Gastrocnemius medialis (tissue), 4 donors: ENCODE measurements around the gene NFAT5. TPM values are rescaled to one million over a fixed set of nuclear protein-coding genes. Genes with fewer than 3 reads are reported as not detected.

Source experiments
- ATAC-seq, 2 donors: fragments of 150-250 bp; one replicate each; pipeline ENCODE4 v1.9.1; 2016
- DNase-seq, 2 donors: peaks; one replicate each; pipeline ENCODE4 v3.0.0-alpha.2; 2019
- H3K27ac ChIP-seq, 4 donors: fragments of 200-600 bp; sonication (generic); 1 replicate in 1 of 4; 2 replicates in 3 of 4; pipeline ENCODE4 v1.5.1; 2016 to 2018; ENCODE audit warnings: mild to moderate bottlenecking in 2 of 4, moderate library complexity in 1 of 4
- H3K27me3 ChIP-seq, 3 donors: fragments of 200-600 bp; sonication (generic) in 2 of 3; 1 replicate in 1 of 3; 2 replicates in 2 of 3; pipeline versions ENCODE4 v1.5.1 to v1.6.0; 2016 to 2019; ENCODE audit warnings: mild to moderate bottlenecking in 1 of 3, moderate library complexity in 1 of 3
- H3K36me3 ChIP-seq, 2 donors: fragments of 200-600 bp; sonication (generic) in 1 of 2; one replicate each; pipeline ENCODE4 v1.5.1; 2017 to 2018
- H3K4me1 ChIP-seq, 2 donors: fragments of 200-600 bp; sonication (generic) in 1 of 2; one replicate each; pipeline ENCODE4 v1.5.1; 2016 to 2017; ENCODE audit warnings: mild to moderate bottlenecking in 2 of 2
- H3K4me3 ChIP-seq, 4 donors: fragments of 200-600 bp; sonication (generic) in 3 of 4; 1 replicate in 1 of 4; 2 replicates in 3 of 4; pipeline ENCODE4 v1.5.1; 2016 to 2019; ENCODE audit warnings: mild to moderate bottlenecking in 2 of 4
- H3K9me3 ChIP-seq, 3 donors: fragments of 200-600 bp; sonication (generic) in 2 of 3; 1 replicate in 1 of 3; 2 replicates in 2 of 3; pipeline ENCODE4 v1.5.1; 2016 to 2019
- POLR2A ChIP-seq, 2 donors: fragments of 450-650 bp; IDR thresholded peaks; one replicate each; pipeline ENCODE4 v1.6.1; 2017; ENCODE audit warnings: antibody characterized with exemption in 2 of 2, mild to moderate bottlenecking in 2 of 2, moderate library complexity in 2 of 2
- in situ Hi-C, 4 donors: fragments of 200-750 bp; cut with MboI; loops; one replicate each; pipeline versions ENCODE4 v1.15.0 to v1.8.0; 2017; ENCODE audit warnings: low sequenced_read_pairs in 4 of 4
- intact Hi-C: fragments of 100-400 bp; cut with DNase I; formaldehyde crosslinking; loops from one replicate; pipeline ENCODE4 v1.15.1; 2023; ENCODE audit warnings: low total_unique reads
- microRNA counts, 2 donors: library from miRNA; unstranded; fragments of <30 nt; microRNA quantifications; one replicate each; lab custom pipeline; 2016
- microRNA-seq, 2 donors: library from miRNA; unstranded; fragments of <30 nt; microRNA quantifications; one replicate each; pipeline ENCODE4, GENCODE V29; 2016; ENCODE audit warnings: borderline replicate concordance in 2 of 2
- total RNA-seq, 4 donors: library from RNA; depleted of rRNA; stranded (reverse); fragments of >200 nt; gene quantifications; one replicate each; pipeline versions ENCODE4 v1.1.0 to v1.2.3, GENCODE V29; 2016
- TF ChIP-seq, protein P1 (sequence below), 5 experiments: fragments of 450-650 bp in 3 of 5; fragments of 200-600 bp in 2 of 5; sonication (generic) in 2 of 5; IDR thresholded peaks in 4 of 5; conservative IDR thresholded peaks in 1 of 5; 1 replicate in 4 of 5; 2 replicates in 1 of 5; pipeline ENCODE4 v1.5.1; 2016 to 2019; ENCODE audit warnings: antibody characterized with exemption in 5 of 5, mild to moderate bottlenecking in 3 of 5, moderate library complexity in 3 of 5

The NFAT5 gene
- total RNA-seq, 4 donors from 2014 or later, result 14.4 to 34.2 (median 18.4) TPM

DNA sequence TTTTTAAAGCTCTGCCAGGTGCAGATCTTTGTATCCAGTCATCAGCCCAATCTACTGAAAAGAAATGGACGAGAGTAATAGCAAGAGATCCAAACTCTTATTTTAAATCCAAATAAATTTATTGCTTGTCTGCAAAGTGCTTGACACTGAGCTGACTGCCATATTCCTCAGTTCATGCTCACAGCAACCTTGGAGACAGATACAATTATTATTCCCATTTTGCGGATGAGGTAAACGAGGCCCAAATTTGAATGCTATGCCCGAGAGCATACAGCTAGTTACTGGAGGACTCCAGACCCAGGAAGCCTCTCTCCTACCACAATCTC is 188.3 kb downstream of the NFAT5 start:
- in situ Hi-C loops, result loop anchor here (5.0 to 25.0 kb wide), 6 partner anchors 37 to 367 kb away; partner anchors contain the start of gene TERF2 (in 1 of the 4)
- peak overlapping the region; percentile 77 to 95 (median 90) for H3K4me3 ChIP-seq
- intact Hi-C loops, result loop anchor here (1.0 to 2.0 kb wide), 2 partner anchors 27 to 45 kb away; partner anchors contain the start of gene NQO1
- no peaks in the 10 kb centered on the region for H3K9me3 ChIP-seq
- H3K27me3 ChIP-seq, result no peaks in the 10 kb centered on the region
- DNase-seq (no peak), ATAC-seq (no peak)
- H3K36me3 ChIP-seq, result peaks cover 0 to 35% of the 10 kb centered on the region in 2 donors
- peaks cover 12 to 16% of the 10 kb centered on the region in 2 donors for H3K4me1 ChIP-seq
- TF ChIP-seq, protein P1, sequence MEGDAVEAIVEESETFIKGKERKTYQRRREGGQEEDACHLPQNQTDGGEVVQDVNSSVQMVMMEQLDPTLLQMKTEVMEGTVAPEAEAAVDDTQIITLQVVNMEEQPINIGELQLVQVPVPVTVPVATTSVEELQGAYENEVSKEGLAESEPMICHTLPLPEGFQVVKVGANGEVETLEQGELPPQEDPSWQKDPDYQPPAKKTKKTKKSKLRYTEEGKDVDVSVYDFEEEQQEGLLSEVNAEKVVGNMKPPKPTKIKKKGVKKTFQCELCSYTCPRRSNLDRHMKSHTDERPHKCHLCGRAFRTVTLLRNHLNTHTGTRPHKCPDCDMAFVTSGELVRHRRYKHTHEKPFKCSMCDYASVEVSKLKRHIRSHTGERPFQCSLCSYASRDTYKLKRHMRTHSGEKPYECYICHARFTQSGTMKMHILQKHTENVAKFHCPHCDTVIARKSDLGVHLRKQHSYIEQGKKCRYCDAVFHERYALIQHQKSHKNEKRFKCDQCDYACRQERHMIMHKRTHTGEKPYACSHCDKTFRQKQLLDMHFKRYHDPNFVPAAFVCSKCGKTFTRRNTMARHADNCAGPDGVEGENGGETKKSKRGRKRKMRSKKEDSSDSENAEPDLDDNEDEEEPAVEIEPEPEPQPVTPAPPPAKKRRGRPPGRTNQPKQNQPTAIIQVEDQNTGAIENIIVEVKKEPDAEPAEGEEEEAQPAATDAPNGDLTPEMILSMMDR (IDR thresholded peaks at IDR 0.05 in 4 of 5, conservative IDR thresholded peaks at IDR 0.05 in 1 of 5), result no peak
- no peak for TF ChIP-seq POLR2A (IDR thresholded peaks at IDR 0.05)
- H3K27ac ChIP-seq, result peak overlapping the region; percentile 75 to 86 (median 78)

MicroRNA genes within 50 kb of the gene (microRNA counts, 767-probe panel; counts per million panel counts)
- microRNA hsa-miR-1538 (lab: Ali Mortazavi, UCI), result 356 to 448 counts per million in 2 donors

Small RNA genes within 50 kb of the gene (microRNA-seq; reads per million reads assigned to microRNA genes)
- gene MIR1538, result 0 to 0.85 reads per million in 2 donors

Other genes with a start within 250 kb of the NFAT5 start
- gene PDF, start 235.4 kb upstream of the NFAT5 start, total RNA-seq, result 10 to 100 TPM; 11.0 to 23.1 (median 16.8) TPM
- 10 to 100 TPM; 41.2 to 56.5 (median 52.1) TPM for gene COG8, start 226.4 kb upstream of the NFAT5 start, total RNA-seq
- 10 to 100 TPM in 2 of 4 donors, 1 to 10 TPM in 2; 7.3 to 13.5 (median 9.7) TPM for gene NIP7, start 226.2 kb upstream of the NFAT5 start, total RNA-seq
- 1 to 10 TPM in 1 of 4 donors, not detected in 3; 1.3 TPM for gene TMED6, start 214.2 kb upstream of the NFAT5 start, total RNA-seq
- gene TERF2, start 180.0 kb upstream of the NFAT5 start, total RNA-seq, result 10 to 100 TPM; 11.9 to 38.9 (median 15.2) TPM
- 10 to 100 TPM; 18.5 to 50.1 (median 26.3) TPM for gene CYB5B, start 141.3 kb upstream of the NFAT5 start, total RNA-seq
- 10 to 100 TPM; 39.1 to 59.8 (median 49.4) TPM for gene NQO1, start 160.6 kb downstream of the NFAT5 start, total RNA-seq
- gene NOB1, start 189.0 kb downstream of the NFAT5 start, total RNA-seq, result 10 to 100 TPM; 19.2 to 30.9 (median 24.2) TPM
- gene WWP2, start 196.4 kb downstream of the NFAT5 start, total RNA-seq, result 10 to 100 TPM; 29.4 to 35.6 (median 31.8) TPM